Progenitor cell of endocrine pancreas (in vitro differentiated cells): ENCODE measurements around the gene C20orf141. TPM values are rescaled to one million over a fixed set of nuclear protein-coding genes. Genes with fewer than 3 reads are reported as not detected.
"Not testable (repeated sequence)": the region's sequence is repeated elsewhere in the genome, so short reads cannot be mapped to it uniquely, and the experiment has no call there.

Experiments
- DNase-seq: peaks from one replicate; pipeline ENCODE4 v3.0.0; 2021; ENCODE audit warnings: low spot score; ENCODE audit not compliant: unreplicated experiment
- H3K27ac Mint-ChIP-seq: 2 replicates; pipeline ENCODE4 v1.8.0; 2021; ENCODE audit warnings: mild to moderate bottlenecking, moderate library complexity, mixed read lengths
- H3K27me3 Mint-ChIP-seq: 2 replicates; pipeline ENCODE4 v1.8.0; 2021; ENCODE audit warnings: mixed read lengths
- H3K36me3 Mint-ChIP-seq: 2 replicates; pipeline ENCODE4 v1.8.0; 2022; ENCODE audit warnings: mixed read lengths; ENCODE audit not compliant: insufficient read depth
- H3K4me1 Mint-ChIP-seq: 2 replicates; pipeline ENCODE4 v1.8.0; 2021; ENCODE audit warnings: low read depth, mixed read lengths
- H3K4me3 Mint-ChIP-seq: 2 replicates; pipeline ENCODE4 v1.8.0; 2021; ENCODE audit warnings: low read depth, mild to moderate bottlenecking, moderate library complexity, mixed read lengths
- H3K9me3 Mint-ChIP-seq: 2 replicates; pipeline ENCODE4 v1.8.0; 2021; ENCODE audit warnings: low read depth, mixed read lengths
- long read RNA-seq: library from polyadenylated mRNA; unstranded; transcript quantifications from one replicate; pipeline ENCODE4 v2.0.0, GENCODE V29; 2020
- total RNA-seq: library from RNA; stranded (reverse); gene quantifications from 2 replicates; pipeline ENCODE4 v1.2.1, GENCODE V29; 2021
- TF ChIP-seq, protein P1 (sequence below): fragments of 200-600 bp; sonication (generic); IDR thresholded peaks from one replicate; pipeline ENCODE4 v1.5.0; 2021; ENCODE audit warnings: antibody characterized with exemption, mild to moderate bottlenecking; ENCODE audit not compliant: unreplicated experiment

The C20orf141 gene, protein sequence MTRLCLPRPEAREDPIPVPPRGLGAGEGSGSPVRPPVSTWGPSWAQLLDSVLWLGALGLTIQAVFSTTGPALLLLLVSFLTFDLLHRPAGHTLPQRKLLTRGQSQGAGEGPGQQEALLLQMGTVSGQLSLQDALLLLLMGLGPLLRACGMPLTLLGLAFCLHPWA
- total RNA-seq, result not detected in 2 replicates
- long read RNA-seq, result 0 reads

DNA sequence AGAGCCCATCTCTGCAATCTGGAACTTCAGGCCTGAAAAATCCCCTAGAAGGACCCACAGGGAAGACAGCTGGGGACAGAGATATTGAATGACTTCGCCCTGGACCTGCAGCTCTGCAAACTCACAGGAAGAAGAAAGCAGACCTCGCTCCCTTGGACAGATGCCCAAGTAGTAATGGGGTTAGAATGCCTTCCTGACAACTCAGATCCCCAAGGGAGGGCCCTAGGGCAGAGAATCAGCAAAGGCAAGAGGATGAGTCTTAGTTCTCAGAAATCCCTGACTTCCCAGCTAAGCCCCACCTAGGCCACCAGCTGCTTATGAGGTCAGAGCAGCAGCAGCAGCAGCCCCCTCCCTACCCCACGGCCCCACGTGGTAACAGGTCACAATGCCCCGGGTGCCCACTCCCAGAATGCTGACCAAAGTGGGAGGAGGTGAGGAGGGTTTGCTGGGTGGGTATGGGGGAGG lies at the start of gene C20orf141:
TSS of gene C20orf141 (plus strand) at position 401 of the 465 bp plus-strand sequence. CDS start 198 bp downstream, outside the sequence.
- no peaks in the 10 kb centered on the region for H3K4me1 Mint-ChIP-seq
- TF ChIP-seq, protein P1, sequence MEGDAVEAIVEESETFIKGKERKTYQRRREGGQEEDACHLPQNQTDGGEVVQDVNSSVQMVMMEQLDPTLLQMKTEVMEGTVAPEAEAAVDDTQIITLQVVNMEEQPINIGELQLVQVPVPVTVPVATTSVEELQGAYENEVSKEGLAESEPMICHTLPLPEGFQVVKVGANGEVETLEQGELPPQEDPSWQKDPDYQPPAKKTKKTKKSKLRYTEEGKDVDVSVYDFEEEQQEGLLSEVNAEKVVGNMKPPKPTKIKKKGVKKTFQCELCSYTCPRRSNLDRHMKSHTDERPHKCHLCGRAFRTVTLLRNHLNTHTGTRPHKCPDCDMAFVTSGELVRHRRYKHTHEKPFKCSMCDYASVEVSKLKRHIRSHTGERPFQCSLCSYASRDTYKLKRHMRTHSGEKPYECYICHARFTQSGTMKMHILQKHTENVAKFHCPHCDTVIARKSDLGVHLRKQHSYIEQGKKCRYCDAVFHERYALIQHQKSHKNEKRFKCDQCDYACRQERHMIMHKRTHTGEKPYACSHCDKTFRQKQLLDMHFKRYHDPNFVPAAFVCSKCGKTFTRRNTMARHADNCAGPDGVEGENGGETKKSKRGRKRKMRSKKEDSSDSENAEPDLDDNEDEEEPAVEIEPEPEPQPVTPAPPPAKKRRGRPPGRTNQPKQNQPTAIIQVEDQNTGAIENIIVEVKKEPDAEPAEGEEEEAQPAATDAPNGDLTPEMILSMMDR, result no peak
- peaks cover 9% of the 10 kb centered on the region for H3K9me3 Mint-ChIP-seq
- H3K36me3 Mint-ChIP-seq, result no peaks in the 10 kb centered on the region
- no peak within 1 kb of the TSS for H3K4me3 Mint-ChIP-seq
- DNase-seq, result no peak
- no peak within 1 kb of the TSS for H3K27ac Mint-ChIP-seq
- peaks cover 36% of the 10 kb centered on the region for H3K27me3 Mint-ChIP-seq

DNA sequence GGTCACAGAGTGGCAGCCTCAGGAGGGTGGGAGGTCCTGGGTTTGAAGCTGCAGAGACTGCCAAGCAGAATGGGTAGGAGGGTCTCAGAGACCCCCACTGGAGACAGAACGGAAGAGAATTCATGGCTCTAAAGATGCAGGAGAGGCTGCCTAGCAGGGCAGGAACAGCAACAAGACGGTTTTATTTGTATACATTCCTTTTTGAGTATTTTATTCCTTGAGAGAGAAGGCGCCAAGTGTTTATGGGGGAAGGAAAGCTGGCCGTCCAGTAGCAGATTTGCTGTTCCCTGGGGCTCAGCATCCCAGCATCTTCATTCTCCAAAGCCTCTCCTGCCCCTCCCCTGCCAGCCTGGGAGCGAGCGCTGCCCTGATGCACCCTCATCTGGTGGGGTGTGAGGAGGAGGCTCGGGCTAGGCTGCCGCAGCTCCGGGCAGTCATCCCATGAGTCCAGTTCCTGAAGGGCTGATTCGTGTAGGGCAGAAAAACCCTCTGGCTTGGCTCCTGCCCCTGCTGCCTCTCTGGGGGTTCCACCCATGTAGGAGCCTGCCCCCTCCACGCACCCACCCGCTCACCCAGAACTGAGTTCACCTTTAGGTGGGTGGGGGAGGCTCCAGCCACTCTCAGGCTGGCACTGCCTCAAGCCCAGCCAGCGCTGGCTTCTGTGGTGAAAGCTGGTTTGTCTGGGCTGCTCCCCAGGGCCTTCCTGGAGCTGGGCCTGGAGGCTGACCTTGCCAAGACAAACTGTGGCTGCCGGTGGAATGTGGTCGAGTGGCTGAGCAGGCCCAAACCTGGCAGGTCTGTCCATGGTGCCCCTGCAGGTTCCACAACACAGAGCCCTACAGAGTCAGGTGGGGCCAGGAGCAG lies 46.8 kb upstream of the C20orf141 start:
- no peaks in the 10 kb centered on the region for H3K9me3 Mint-ChIP-seq
- DNase-seq, result no peak
- peaks cover 48% of the 10 kb centered on the region for H3K27me3 Mint-ChIP-seq
- TF ChIP-seq, protein P1, result no peak
- H3K4me1 Mint-ChIP-seq, result no peaks in the 10 kb centered on the region
- no peak overlapping the region for H3K4me3 Mint-ChIP-seq
- no peaks in the 10 kb centered on the region for H3K36me3 Mint-ChIP-seq
- no peak overlapping the region for H3K27ac Mint-ChIP-seq

DNA sequence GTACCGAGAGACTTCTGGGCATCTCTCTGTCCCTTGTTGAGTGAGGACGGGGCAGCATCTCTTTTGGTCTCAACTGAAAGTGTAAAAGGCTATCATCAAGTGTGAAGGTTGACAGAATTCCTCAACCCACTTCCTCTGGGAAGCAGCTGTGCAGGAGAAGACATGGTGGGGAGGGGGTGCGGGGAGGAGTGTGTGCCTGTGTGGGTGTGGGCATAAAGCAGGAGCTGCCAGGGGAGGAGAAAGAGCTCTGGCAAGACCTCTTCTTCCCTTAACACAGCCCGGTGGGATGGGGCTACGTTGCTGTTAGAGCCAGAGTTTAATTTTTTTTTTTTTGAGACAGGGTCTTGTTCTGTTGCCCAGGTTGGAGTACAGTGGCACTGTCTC lies 46.2 kb upstream of the C20orf141 start:
- Mint-ChIP-seq H3K4me3 (no peak overlapping the region), H3K27me3 (peaks cover 42% of the 10 kb centered on the region), H3K36me3 (no peaks in the 10 kb centered on the region), H3K4me1 (no peaks in the 10 kb centered on the region), H3K9me3 (no peaks in the 10 kb centered on the region), H3K27ac (no peak overlapping the region)
- TF ChIP-seq, protein P1, result no peak
- DNase-seq, result no peak

DNA sequence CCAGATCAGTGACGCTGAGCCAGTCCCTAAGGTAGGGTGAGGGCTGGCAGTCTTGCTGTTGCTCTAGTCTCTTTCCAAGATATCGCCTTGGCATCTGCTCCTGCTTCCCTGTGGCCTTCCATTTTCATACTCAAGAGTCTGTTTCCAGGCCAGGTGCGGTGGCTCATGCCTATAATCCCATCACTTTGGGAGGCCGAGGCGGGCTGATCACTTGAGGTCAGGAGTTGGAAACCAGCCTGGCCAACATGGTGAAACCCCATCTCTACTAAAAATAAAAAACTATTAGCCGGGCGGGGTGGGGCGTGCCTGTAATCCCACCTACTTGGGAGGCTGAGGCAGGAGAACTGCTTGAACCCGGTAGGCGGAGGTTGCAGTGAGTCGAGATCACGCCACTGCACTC lies 44.7 kb upstream of the C20orf141 start:
- not testable (repeated sequence) for DNase-seq, H3K4me3 Mint-ChIP-seq, H3K4me1 Mint-ChIP-seq, H3K9me3 Mint-ChIP-seq, H3K27ac Mint-ChIP-seq, H3K36me3 Mint-ChIP-seq
- peaks cover 36% of the 10 kb centered on the region for H3K27me3 Mint-ChIP-seq

DNA sequence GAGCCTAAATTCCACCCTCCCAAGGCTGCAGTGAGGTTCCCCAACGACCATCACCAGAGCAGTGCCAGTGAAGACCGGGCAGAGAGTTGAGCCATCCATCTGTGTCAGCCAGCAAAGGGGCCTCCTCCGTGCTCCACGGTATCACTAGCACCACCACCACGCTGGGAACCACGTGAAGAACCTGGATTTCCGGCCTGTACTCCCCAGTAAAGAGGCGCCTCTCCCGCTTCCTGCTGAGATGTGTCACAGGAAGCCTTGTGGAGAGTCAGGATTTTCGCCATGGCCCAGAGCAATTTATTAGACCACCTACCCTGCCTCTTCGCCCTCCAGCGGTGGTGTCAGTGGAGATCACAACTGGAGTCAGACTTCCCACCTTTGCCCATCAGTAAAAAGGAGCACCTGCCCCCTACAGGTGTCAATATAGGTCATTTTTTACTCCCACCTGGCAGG lies 43.1 kb upstream of the C20orf141 start:
- no peak overlapping the region for H3K4me3 Mint-ChIP-seq

More for the DNA sequence above, 43.1 kb upstream of the C20orf141 start:
- Mint-ChIP-seq H3K36me3 (no peaks in the 10 kb centered on the region), H3K27me3 (peaks cover 36% of the 10 kb centered on the region), H3K9me3 (no peaks in the 10 kb centered on the region), H3K4me1 (no peaks in the 10 kb centered on the region), H3K27ac (no peak overlapping the region)
- DNase-seq, result no peak
- TF ChIP-seq, protein P1, result no peak
